Right lobe of liver (tissue), 6 donors: ENCODE results near the gene AAK1. TPM values are rescaled to one million over a fixed set of nuclear protein-coding genes. Genes with fewer than 3 reads are reported as not detected.

Source experiments
- ATAC-seq, 4 donors: fragments of 200-7000 bp; cut with Tn5 transposase; one replicate each; pipeline ENCODE4 v1.9.1; 2020; ENCODE audit warnings: mild to moderate bottlenecking in 4 of 4, moderate library complexity in 4 of 4
- DNase-seq, 3 donors: peaks; one replicate each; pipeline ENCODE4 v3.0.0-alpha.2; 2020
- H3K27ac ChIP-seq, 3 donors: fragments of 200-600 bp; one replicate each; pipeline ENCODE4 v1.8.0; 2022
- H3K27me3 ChIP-seq, 2 donors: fragments of 200-600 bp; one replicate each; pipeline ENCODE4 v1.8.0; 2022
- H3K36me3 ChIP-seq, 4 donors: fragments of 200-600 bp; sonication (generic) in 1 of 4; one replicate each; pipeline versions ENCODE4 v1.5.1 to v1.8.0; 2017 to 2022; ENCODE audit warnings: control low read depth in 1 of 4
- H3K4me1 ChIP-seq, 4 donors: fragments of 200-600 bp; sonication (generic) in 1 of 4; one replicate each; pipeline versions ENCODE4 v1.5.1 to v1.8.0; 2017 to 2022; ENCODE audit warnings: control low read depth in 1 of 4
- H3K4me3 ChIP-seq, 3 donors: fragments of 200-600 bp; one replicate each; pipeline ENCODE4 v1.8.0; 2022
- H3K9me3 ChIP-seq, 4 donors: fragments of 200-600 bp; sonication (generic) in 1 of 4; one replicate each; pipeline versions ENCODE4 v1.5.1 to v1.8.0; 2017 to 2022; ENCODE audit warnings: control low read depth in 1 of 4
- POLR2A ChIP-seq: fragments of 450-650 bp; IDR thresholded peaks from one replicate; pipeline ENCODE4 v1.6.1; 2017; ENCODE audit warnings: antibody characterized with exemption, mild to moderate bottlenecking
- WGBS: methylation state at CpG from one replicate; pipeline ENCODE4 v1.1.6; 2018; ENCODE audit warnings: low coverage, low lambda C conversion rate; ENCODE audit not compliant: insufficient coverage; ENCODE audit errors: missing lambda C conversion rate; 5-methylcytosine and 5-hydroxymethylcytosine counted together
- intact Hi-C, 2 donors: fragments of 100-400 bp; cut with DNase I; formaldehyde crosslinking; loops; one replicate each; pipeline versions ENCODE4 v1.11.2 to v1.14.1; 2022
- total RNA-seq, 6 experiments: library from RNA; depleted of rRNA in 2 of 6; stranded (reverse); fragments of >200 nt in 2 of 6; fragmentation: NEBNext Ultra II Directional in 3 of 6; extraction: Animal tissue kit (Norgen Biotek cat#: 25700) in 3 of 6; gene quantifications; one replicate each; pipeline versions ENCODE4 v1.1.0 to v1.2.4, GENCODE V29; 2016 to 2023
- TF ChIP-seq, protein P1 (sequence below), 4 donors: fragments of 200-600 bp in 3 of 4; fragments of 450-650 bp in 1 of 4; IDR thresholded peaks; one replicate each; pipeline versions ENCODE4 v1.5.1 to v1.8.0; 2016 to 2022; ENCODE audit warnings: antibody characterized with exemption in 4 of 4, mild to moderate bottlenecking in 2 of 4
- donor health status: DM: no; HTN: yes; CAD: no.
- donor health status: DM: no; HTN: no; CAD: no.
- donor health status: DM: no; HTN: no; CAD: no.
- donor health status: DM: no; HTN: yes; CAD: no.
- donor health status: DM: no; HTN: yes; CAD: no.

AAK1 gene
- total RNA-seq, 6 experiments from 2014 or later: 12.7 to 30.5 (median 20.5) TPM

DNA sequence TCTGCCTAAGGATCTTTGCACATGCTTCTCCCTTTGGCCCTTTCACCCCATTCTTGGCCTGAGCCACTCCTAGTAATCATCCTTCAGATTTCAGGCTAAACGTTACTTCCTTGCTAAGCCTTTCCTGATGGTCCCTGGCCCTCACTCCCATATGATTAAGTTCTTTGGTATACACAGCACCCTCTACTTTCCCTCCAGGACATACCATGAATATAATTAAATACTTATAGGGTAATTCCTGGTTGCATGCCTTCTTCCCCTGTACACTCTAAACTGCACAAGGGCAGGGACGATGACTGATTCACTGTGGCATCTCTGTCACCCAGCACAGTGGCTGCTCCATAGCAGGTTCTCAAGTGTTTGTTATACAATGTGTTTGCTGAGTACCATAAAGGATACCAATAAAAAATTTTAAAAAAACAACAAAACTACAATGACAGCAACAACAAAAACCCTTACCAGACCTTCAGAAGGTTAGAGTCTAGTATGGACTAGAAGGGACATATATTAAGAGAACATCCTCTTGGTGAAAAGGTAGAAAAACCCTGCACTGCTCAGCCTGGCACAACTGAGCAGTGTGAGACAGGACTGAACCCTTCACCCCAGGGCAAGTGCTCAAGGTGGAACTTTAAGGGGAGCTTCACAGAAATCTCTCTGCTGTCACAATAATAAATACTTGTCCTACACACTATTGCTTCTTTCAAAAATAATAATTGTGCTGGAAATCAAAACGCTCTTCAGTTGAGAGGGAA lies 76.2 kb downstream of the AAK1 start:
- H3K27ac ChIP-seq: no peak overlapping the region
- H3K4me1 ChIP-seq: peaks cover 0 to 26% (median 4%) of the 10 kb centered on the region in 4 donors
- no peak overlapping the region for H3K4me3 ChIP-seq
- H3K9me3 ChIP-seq: no peaks in the 10 kb centered on the region
- DNase-seq: no peak
- no peak for TF ChIP-seq POLR2A
- TF ChIP-seq, protein P1, sequence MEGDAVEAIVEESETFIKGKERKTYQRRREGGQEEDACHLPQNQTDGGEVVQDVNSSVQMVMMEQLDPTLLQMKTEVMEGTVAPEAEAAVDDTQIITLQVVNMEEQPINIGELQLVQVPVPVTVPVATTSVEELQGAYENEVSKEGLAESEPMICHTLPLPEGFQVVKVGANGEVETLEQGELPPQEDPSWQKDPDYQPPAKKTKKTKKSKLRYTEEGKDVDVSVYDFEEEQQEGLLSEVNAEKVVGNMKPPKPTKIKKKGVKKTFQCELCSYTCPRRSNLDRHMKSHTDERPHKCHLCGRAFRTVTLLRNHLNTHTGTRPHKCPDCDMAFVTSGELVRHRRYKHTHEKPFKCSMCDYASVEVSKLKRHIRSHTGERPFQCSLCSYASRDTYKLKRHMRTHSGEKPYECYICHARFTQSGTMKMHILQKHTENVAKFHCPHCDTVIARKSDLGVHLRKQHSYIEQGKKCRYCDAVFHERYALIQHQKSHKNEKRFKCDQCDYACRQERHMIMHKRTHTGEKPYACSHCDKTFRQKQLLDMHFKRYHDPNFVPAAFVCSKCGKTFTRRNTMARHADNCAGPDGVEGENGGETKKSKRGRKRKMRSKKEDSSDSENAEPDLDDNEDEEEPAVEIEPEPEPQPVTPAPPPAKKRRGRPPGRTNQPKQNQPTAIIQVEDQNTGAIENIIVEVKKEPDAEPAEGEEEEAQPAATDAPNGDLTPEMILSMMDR (IDR thresholded peaks at IDR 0.05): no peak
- intact Hi-C loops: loop anchor here (10.0 kb wide), 1 partner anchor 147 kb away; no protein-coding TSS in a partner anchor
- 82% methylated on average over 3 of the region's 3 CpGs for WGBS
- no peaks in the 10 kb centered on the region for H3K27me3 ChIP-seq
- ATAC-seq: no peak
- no peaks in the 10 kb centered on the region for H3K36me3 ChIP-seq

DNA sequence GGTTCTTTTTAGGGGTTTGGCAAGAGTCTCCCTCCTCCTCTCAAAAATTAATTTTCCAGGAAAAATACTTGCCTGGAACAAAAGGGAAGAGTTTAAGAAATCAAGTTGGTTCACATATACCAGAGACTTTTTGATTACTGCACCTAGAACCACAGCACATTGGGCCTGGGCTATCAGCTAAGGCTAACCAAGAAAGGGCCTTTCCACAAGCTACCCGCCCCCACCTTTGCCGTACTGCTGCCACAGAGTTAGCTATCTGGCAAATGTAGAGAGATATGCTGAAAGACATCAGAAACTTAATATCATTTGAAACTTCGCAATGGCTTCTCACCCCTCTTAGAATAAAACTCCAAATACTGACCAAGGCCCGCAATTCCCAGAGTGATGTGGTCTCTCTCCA lies 76.9 kb downstream of the AAK1 start:
- Histone ChIP-seq H3K9me3 (no peaks in the 10 kb centered on the region), H3K4me3 (no peak overlapping the region), H3K27me3 (no peaks in the 10 kb centered on the region), H3K27ac (no peak overlapping the region), H3K36me3 (no peaks in the 10 kb centered on the region), H3K4me1 (peaks cover 0 to 26% (median 4%) of the 10 kb centered on the region in 4 donors)
- no peak for DNase-seq
- TF ChIP-seq, protein P1 (IDR thresholded peaks at IDR 0.05): no peak
- TF ChIP-seq POLR2A: no peak
- intact Hi-C loops: loop anchor here (10.0 kb wide), 1 partner anchor 148 kb away; no protein-coding TSS in a partner anchor
- no peak for ATAC-seq
- WGBS: 96% methylated on average over 4 of the region's 4 CpGs

DNA sequence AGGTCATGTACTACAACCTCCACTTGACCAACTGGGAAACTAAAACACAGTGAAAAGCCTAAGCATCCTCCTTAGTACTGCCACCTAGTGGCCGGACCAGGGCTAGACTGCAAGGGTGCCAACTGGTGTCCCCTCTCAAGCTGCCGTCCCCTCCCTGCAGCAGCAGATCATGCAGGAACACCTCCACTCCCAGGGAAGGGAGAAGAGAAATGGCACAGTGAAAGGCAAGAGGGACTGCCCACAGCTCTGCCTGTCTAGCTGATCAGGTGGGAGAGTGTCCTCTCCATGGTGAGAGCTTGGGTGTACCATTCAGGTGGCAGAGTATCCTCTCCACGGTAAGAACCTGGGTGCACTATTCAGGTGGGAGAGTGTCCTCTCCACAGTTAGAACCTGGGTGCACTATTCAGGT lies 78.1 kb downstream of the AAK1 start:
- peak; percentile 50 to 71 (median 60) for ATAC-seq
- TF ChIP-seq POLR2A: no peak
- TF ChIP-seq, protein P1 (IDR thresholded peaks at IDR 0.05): peak; percentile 47 to 71 (median 63)
- H3K9me3 ChIP-seq: no peaks in the 10 kb centered on the region
- no peaks in the 10 kb centered on the region for H3K36me3 ChIP-seq
- intact Hi-C loops: loop anchor here (10.0 kb wide), 1 partner anchor 149 kb away; no protein-coding TSS in a partner anchor
- H3K27ac ChIP-seq: no peak overlapping the region
- peak; percentile 38 to 59 (median 54) for DNase-seq
- no peaks in the 10 kb centered on the region for H3K27me3 ChIP-seq
- H3K4me1 ChIP-seq: peaks cover 0 to 20% (median 3%) of the 10 kb centered on the region in 4 donors
- no peak overlapping the region for H3K4me3 ChIP-seq
- no CpG with 5 or more reads among the region's 3 CpGs for WGBS

DNA sequence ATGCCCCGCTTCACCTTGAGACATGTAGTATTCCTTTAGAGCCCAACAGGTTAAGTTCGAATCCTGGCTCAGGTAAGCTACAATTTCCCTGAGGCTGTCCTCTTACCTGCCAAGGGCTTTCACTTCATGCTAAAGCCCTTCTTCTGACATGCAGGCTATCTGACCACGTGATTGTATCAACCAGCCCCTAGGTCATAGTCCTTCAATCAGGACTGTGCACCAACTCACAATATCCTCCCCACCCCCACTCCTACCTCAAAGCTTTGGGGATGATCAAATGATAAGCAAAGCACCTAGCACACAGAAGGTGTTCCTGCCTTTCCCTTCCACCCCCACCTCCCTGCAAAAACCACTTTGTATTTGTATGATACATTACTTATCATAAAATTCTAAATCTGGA lies 78.9 kb downstream of the AAK1 start:
- DNase-seq (peak in 1 of 3 donors; percentile 62), ATAC-seq (peak; percentile 81 to 89 (median 84))
- WGBS: 64% methylated on average over 2 of the region's 3 CpGs
- Histone ChIP-seq H3K4me3 (no peak overlapping the region), H3K27ac (no peak overlapping the region), H3K36me3 (no peaks in the 10 kb centered on the region), H3K4me1 (peaks cover 0 to 14% (median 3%) of the 10 kb centered on the region in 4 donors), H3K27me3 (no peaks in the 10 kb centered on the region), H3K9me3 (no peaks in the 10 kb centered on the region)
- no peak for TF ChIP-seq POLR2A
- TF ChIP-seq, protein P1 (IDR thresholded peaks at IDR 0.05): no peak
- intact Hi-C loops: loop anchor here (10.0 kb wide), 1 partner anchor 150 kb away; no protein-coding TSS in a partner anchor
